Mucosa of descending colon (tissue), 3 donors: ENCODE measurements around the gene GRB10. TPM values are rescaled to one million over a fixed set of nuclear protein-coding genes. Genes with fewer than 3 reads are reported as not detected.

Source experiments
- ATAC-seq: fragments of 200-7000 bp; cut with Tn5 transposase; one replicate; pipeline ENCODE4 v1.9.1; 2020; ENCODE audit warnings: mild to moderate bottlenecking, moderate library complexity
- DNase-seq, 3 donors: peaks; one replicate each; pipeline ENCODE4 v3.0.0-alpha.2; 2020
- H3K36me3 ChIP-seq: fragments of 200-600 bp; one replicate; pipeline ENCODE4 v1.8.0; 2021; ENCODE audit warnings: low read depth, mild to moderate bottlenecking
- H3K4me1 ChIP-seq: fragments of 200-600 bp; one replicate; pipeline ENCODE4 v1.8.0; 2021; ENCODE audit warnings: low read depth, mild to moderate bottlenecking
- H3K4me3 ChIP-seq: fragments of 200-600 bp; one replicate; pipeline ENCODE4 v1.8.0; 2021; ENCODE audit warnings: mild to moderate bottlenecking
- H3K9me3 ChIP-seq: fragments of 200-600 bp; one replicate; pipeline ENCODE4 v1.8.0; 2021; ENCODE audit warnings: mild to moderate bottlenecking
- intact Hi-C, 2 donors: fragments of 100-400 bp; cut with DNase I in 1 of 2; cut with micrococcal nuclease in 1 of 2; formaldehyde crosslinking; loops; one replicate each; pipeline versions ENCODE4 v1.11.0 to v1.11.1; 2022; cut with DNase I, micrococcal nuclease
- total RNA-seq, 3 donors: library from RNA; stranded (reverse); fragmentation: NEBNext Ultra II Directional in 2 of 3; extraction: Animal tissue kit (Norgen Biotek cat#: 25700) in 2 of 3; gene quantifications; one replicate each; pipeline versions ENCODE4 v1.2.1 to v1.2.4, GENCODE V29; 2021 to 2023
- TF ChIP-seq, protein P1 (sequence below): fragments of 200-600 bp; IDR thresholded peaks from one replicate; pipeline ENCODE4 v1.8.0; 2022; ENCODE audit warnings: antibody characterized with exemption, mild to moderate bottlenecking
- donor health status: DM: no; HTN: no; CAD: no; lungs with moderate emphysema.
- donor health status: DM: no; HTN: no; CAD: no.
- donor health status: DM: no; HTN: yes; CAD: no.

The GRB10 gene
- total RNA-seq, 3 donors from 2014 or later, result 9.4 to 56.8 (median 13.0) TPM

DNA sequence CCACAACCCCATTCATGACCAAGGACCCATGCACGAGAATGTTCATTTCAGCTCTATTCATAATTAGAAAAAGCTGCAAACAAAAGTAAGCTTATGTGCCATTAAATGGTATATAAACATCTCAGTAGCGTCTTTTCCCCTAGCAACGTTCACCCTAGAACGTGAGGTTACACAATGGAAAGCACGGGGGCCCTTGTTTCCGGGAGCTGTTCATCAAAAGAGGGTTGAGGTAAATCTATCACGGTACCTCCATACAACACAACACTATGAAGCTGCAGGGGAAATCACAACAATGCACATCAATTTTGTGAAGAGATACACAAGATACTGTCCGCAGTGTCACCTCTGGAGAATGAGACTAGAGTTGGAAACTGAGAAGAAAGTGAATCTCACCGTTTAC, 136.6 kb downstream of the GRB10 start:
- TF ChIP-seq, protein P1, sequence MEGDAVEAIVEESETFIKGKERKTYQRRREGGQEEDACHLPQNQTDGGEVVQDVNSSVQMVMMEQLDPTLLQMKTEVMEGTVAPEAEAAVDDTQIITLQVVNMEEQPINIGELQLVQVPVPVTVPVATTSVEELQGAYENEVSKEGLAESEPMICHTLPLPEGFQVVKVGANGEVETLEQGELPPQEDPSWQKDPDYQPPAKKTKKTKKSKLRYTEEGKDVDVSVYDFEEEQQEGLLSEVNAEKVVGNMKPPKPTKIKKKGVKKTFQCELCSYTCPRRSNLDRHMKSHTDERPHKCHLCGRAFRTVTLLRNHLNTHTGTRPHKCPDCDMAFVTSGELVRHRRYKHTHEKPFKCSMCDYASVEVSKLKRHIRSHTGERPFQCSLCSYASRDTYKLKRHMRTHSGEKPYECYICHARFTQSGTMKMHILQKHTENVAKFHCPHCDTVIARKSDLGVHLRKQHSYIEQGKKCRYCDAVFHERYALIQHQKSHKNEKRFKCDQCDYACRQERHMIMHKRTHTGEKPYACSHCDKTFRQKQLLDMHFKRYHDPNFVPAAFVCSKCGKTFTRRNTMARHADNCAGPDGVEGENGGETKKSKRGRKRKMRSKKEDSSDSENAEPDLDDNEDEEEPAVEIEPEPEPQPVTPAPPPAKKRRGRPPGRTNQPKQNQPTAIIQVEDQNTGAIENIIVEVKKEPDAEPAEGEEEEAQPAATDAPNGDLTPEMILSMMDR, result no peak
- H3K36me3 ChIP-seq, result no peaks in the 10 kb centered on the region
- intact Hi-C loops, result no loop called here

DNA sequence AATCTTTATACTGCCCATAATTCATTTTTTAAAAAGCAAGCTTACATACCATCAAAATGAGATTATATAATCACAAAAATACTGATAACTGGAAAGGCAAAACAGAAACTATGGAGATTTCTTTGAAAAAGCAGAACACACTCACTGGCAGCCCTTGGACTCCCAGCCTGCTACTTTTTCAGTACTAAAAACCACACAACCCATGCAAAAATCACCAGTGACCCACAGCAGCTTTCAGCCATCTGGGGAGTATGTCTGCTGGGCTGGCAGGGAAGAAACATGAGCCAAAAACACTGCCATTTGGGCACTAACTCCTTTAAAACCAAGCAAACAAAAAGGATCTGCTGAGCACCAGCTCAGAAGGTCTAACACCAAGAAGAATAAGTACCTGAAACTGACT, 137.5 kb downstream of the GRB10 start:
- ATAC-seq (no peak), DNase-seq (no peak)
- TF ChIP-seq, protein P1, result no peak
- H3K36me3 ChIP-seq, result no peaks in the 10 kb centered on the region
- H3K9me3 ChIP-seq, result no peaks in the 10 kb centered on the region
- no peak overlapping the region for H3K4me3 ChIP-seq
- no peaks in the 10 kb centered on the region for H3K4me1 ChIP-seq
- intact Hi-C loops, result no loop called here

More for the DNA sequence above, 136.6 kb downstream of the GRB10 start:
- DNase-seq (no peak), ATAC-seq (no peak)
- H3K4me3 ChIP-seq, result no peak overlapping the region
- no peaks in the 10 kb centered on the region for H3K9me3 ChIP-seq
- no peaks in the 10 kb centered on the region for H3K4me1 ChIP-seq

DNA sequence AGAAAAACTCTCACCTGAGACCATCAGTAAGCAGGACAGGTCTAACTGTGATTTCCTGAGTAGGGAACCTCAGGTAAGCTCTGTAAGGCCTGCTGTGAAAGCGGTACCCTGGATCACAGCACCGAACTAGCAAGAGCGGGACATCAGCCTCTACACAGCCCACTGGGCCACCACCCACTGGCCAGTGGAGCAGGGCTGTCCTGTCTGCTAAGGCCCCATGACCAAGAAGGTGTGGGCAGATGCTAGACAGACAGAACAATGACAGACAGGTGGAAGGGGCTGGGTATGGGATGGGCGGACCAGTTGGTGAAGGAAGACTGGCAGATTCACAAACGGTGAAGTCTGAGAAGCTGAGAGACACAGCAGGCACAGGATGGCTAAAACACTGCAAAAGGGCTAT, 138.1 kb downstream of the GRB10 start:
- TF ChIP-seq, protein P1, result no peak
- intact Hi-C loops, result no loop called here
- DNase-seq, result no peak
- Histone ChIP-seq H3K9me3 (no peaks in the 10 kb centered on the region), H3K36me3 (no peaks in the 10 kb centered on the region), H3K4me1 (no peaks in the 10 kb centered on the region), H3K4me3 (no peak overlapping the region)
- ATAC-seq, result no peak

DNA sequence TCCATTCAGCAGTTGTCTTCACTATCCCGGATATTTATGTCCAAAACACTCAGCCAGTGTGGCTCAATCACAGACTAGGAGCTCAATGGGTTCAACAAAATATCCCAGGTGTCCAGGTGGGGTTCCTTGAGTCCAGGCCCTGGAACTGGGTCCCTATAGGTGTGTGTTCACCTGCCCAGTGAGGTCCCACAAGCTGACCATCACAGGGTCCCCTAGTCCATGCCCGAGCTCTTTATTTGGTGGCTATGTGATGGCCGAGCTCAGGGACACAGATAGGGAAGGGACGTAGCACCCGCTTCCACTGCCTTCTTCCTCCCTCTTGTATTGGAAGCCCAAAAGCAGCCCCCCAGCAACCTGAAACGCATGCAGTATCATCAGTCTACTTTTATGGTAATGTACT, 138.6 kb downstream of the GRB10 start:
- TF ChIP-seq, protein P1, result no peak
- no peaks in the 10 kb centered on the region for H3K36me3 ChIP-seq
- H3K4me1 ChIP-seq, result no peaks in the 10 kb centered on the region
- no peak overlapping the region for H3K4me3 ChIP-seq
- intact Hi-C loops, result no loop called here
- ATAC-seq (no peak), DNase-seq (no peak)
- H3K9me3 ChIP-seq, result no peaks in the 10 kb centered on the region

DNA sequence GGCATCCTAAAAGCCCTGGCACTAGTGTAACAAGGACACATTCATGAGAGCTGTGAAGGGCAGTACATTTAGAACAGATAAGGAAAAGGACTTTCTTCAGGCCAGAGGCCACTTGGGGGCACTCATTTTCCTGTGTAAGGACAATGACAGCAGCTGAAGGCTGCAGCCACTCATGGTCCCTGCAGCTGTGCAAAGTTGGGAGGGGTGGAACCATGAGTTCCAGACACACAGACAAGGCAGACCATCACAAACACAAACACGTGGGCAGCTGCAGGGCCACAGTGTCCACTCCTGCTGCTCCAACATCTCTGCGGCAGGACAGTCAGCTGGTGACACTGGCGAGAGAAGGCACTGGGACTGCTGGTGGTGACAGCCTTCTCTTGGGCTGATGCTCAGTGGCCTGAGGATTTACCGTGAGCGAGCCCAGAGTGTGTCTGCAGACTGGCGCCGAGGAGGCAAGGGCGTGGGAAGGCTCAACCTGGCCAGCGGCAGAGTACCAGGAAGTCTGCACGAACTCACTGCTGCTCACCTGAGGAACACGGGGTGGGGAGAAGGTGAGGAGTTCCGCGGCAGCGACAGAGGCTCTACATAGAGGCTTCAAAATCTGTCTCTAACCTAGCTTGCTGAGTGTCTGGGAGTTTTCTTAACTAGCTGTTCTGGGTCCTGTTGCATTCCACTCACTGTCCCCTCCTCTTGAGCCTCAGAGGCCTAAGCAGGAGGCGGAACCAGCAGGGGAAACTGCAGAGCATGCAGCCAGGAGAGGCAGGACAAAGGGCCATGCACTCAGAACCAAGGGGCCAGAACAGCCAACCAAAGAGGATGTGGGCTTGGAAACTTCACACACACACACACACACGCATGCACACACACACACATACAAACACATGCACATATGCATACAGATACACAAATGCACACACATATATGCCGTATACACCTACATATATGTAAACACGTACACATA, 141.0 kb downstream of the GRB10 start:
- intact Hi-C loops, result no loop called here
- Histone ChIP-seq H3K36me3 (no peaks in the 10 kb centered on the region), H3K4me3 (no peak overlapping the region), H3K4me1 (no peaks in the 10 kb centered on the region), H3K9me3 (no peaks in the 10 kb centered on the region)
- TF ChIP-seq, protein P1, result no peak
- DNase-seq (no peak), ATAC-seq (no peak)
